ENCODE data around the gene FOXJ3. TPM values are rescaled to one million over a fixed set of nuclear protein-coding genes. Genes with fewer than 3 reads are reported as not detected.

FOXJ3 gene
- total and polyA plus RNA-seq, 3 experiments from 2014 or later = 35.7 to 48.3 (median 48.0) TPM

GRCh38 chr1:42145764-42146625, 189.0 kb downstream of the FOXJ3 start:
- no peak overlapping the region for H3K27ac Mint-ChIP-seq
- ChIA-PET CTCF (no interaction called here), POLR2A (no interaction called here)
- Histone ChIP-seq H3K4me1 (ENCODE audit: insufficient read depth, low read length) (no peaks in the 10 kb centered on the region), H3K9me3 (ENCODE audit: low read length) (no peaks in the 10 kb centered on the region), H3K4me3 (ENCODE audit: low read length) (no peak overlapping the region), H3K27ac (ENCODE audit: low read depth, low read length) (no peak overlapping the region), H3K27me3 (ENCODE audit: insufficient read depth, low read length, poor library complexity, severe bottlenecking) (peaks cover 4% of the 10 kb centered on the region), H3K36me3 (ENCODE audit: insufficient read depth, low read length) (no peaks in the 10 kb centered on the region)
- H3K4me3 Mint-ChIP-seq = no peak overlapping the region
- no peak for DNase-seq
- peaks cover 6 to 38% of the 10 kb centered on the region in 2 donors for H3K27me3 Mint-ChIP-seq
- H3K36me3 Mint-ChIP-seq = peaks cover 0 to 1% (median 0%) of the 10 kb centered on the region in 3 donors
- no peaks in the 10 kb centered on the region for H3K9me3 Mint-ChIP-seq
- peaks cover 0 to 6% (median 0%) of the 10 kb centered on the region in 3 donors for H3K4me1 Mint-ChIP-seq

GRCh38 chr1:42145389-42145716, 189.7 kb downstream of the FOXJ3 start:
- Histone ChIP-seq H3K27me3 (ENCODE audit: insufficient read depth, low read length, poor library complexity, severe bottlenecking) (peaks cover 4% of the 10 kb centered on the region), H3K9me3 (ENCODE audit: low read length) (no peaks in the 10 kb centered on the region), H3K4me1 (ENCODE audit: insufficient read depth, low read length) (no peaks in the 10 kb centered on the region), H3K4me3 (ENCODE audit: low read length) (no peak overlapping the region), H3K27ac (ENCODE audit: low read depth, low read length) (no peak overlapping the region), H3K36me3 (ENCODE audit: insufficient read depth, low read length) (no peaks in the 10 kb centered on the region)
- Mint-ChIP-seq H3K4me1 (peaks cover 0 to 6% (median 0%) of the 10 kb centered on the region in 3 donors), H3K9me3 (no peaks in the 10 kb centered on the region), H3K36me3 (peaks cover 0 to 1% (median 0%) of the 10 kb centered on the region in 3 donors), H3K4me3 (no peak overlapping the region), H3K27ac (no peak overlapping the region), H3K27me3 (peaks cover 5 to 36% of the 10 kb centered on the region in 2 donors)
- no peak for DNase-seq
- ChIA-PET POLR2A (no interaction called here), CTCF (no interaction called here)

GRCh38 chr1:42144711-42145388, 190.2 kb downstream of the FOXJ3 start:
- no peak overlapping the region for H3K27ac ChIP-seq (ENCODE audit: low read depth, low read length)
- H3K4me3 Mint-ChIP-seq = no peak overlapping the region
- H3K27ac Mint-ChIP-seq = no peak overlapping the region
- no peaks in the 10 kb centered on the region for H3K36me3 ChIP-seq (ENCODE audit: insufficient read depth, low read length)
- no peak for DNase-seq
- H3K4me1 Mint-ChIP-seq = peaks cover 0 to 6% (median 0%) of the 10 kb centered on the region in 3 donors
- ChIA-PET POLR2A (no interaction called here), CTCF (no interaction called here)
- H3K27me3 ChIP-seq (ENCODE audit: insufficient read depth, low read length, poor library complexity, severe bottlenecking) = peaks cover 4% of the 10 kb centered on the region
- no peaks in the 10 kb centered on the region for H3K4me1 ChIP-seq (ENCODE audit: insufficient read depth, low read length)
- H3K9me3 ChIP-seq (ENCODE audit: low read length) = no peaks in the 10 kb centered on the region
- H3K27me3 Mint-ChIP-seq = peaks cover 4 to 36% of the 10 kb centered on the region in 2 donors
- no peak overlapping the region for H3K4me3 ChIP-seq (ENCODE audit: low read length)
- no peaks in the 10 kb centered on the region for H3K9me3 Mint-ChIP-seq
- no peaks in the 10 kb centered on the region for H3K36me3 Mint-ChIP-seq

GRCh38 chr1:42143896-42144710, 190.9 kb downstream of the FOXJ3 start:
- Histone ChIP-seq H3K36me3 (ENCODE audit: insufficient read depth, low read length) (no peaks in the 10 kb centered on the region), H3K27me3 (ENCODE audit: insufficient read depth, low read length, poor library complexity, severe bottlenecking) (peaks cover 4% of the 10 kb centered on the region), H3K9me3 (ENCODE audit: low read length) (no peaks in the 10 kb centered on the region), H3K4me3 (ENCODE audit: low read length) (no peak overlapping the region), H3K27ac (ENCODE audit: low read depth, low read length) (no peak overlapping the region), H3K4me1 (ENCODE audit: insufficient read depth, low read length) (no peaks in the 10 kb centered on the region)
- no peaks in the 10 kb centered on the region for H3K36me3 Mint-ChIP-seq
- H3K4me3 Mint-ChIP-seq = no peak overlapping the region
- H3K27me3 Mint-ChIP-seq = peaks cover 4 to 44% of the 10 kb centered on the region in 2 donors
- CTCF ChIA-PET = no interaction called here
- no peaks in the 10 kb centered on the region for H3K9me3 Mint-ChIP-seq
- POLR2A ChIA-PET = interaction anchor here (0.5 kb wide), 1 partner anchor 156 kb away, joined by 5 read pairs; no protein-coding TSS in a partner anchor
- H3K4me1 Mint-ChIP-seq = peaks cover 0 to 6% (median 0%) of the 10 kb centered on the region in 3 donors
- no peak for DNase-seq
- H3K27ac Mint-ChIP-seq = no peak overlapping the region

GRCh38 chr1:42142894-42143675, 191.9 kb downstream of the FOXJ3 start:
- H3K9me3 Mint-ChIP-seq = no peaks in the 10 kb centered on the region
- ChIA-PET CTCF (no interaction called here), POLR2A (no interaction called here)
- Histone ChIP-seq H3K4me3 (ENCODE audit: low read length) (no peak overlapping the region), H3K9me3 (ENCODE audit: low read length) (no peaks in the 10 kb centered on the region), H3K27ac (ENCODE audit: low read depth, low read length) (no peak overlapping the region), H3K36me3 (ENCODE audit: insufficient read depth, low read length) (no peaks in the 10 kb centered on the region), H3K4me1 (ENCODE audit: insufficient read depth, low read length) (no peaks in the 10 kb centered on the region), H3K27me3 (ENCODE audit: insufficient read depth, low read length, poor library complexity, severe bottlenecking) (peaks cover 4% of the 10 kb centered on the region)
- no peaks in the 10 kb centered on the region for H3K36me3 Mint-ChIP-seq
- peak overlapping the region in 1 of 8 donors; percentile 77 for H3K27ac Mint-ChIP-seq
- H3K4me3 Mint-ChIP-seq = no peak overlapping the region
- peaks cover 0 to 6% (median 0%) of the 10 kb centered on the region in 3 donors for H3K4me1 Mint-ChIP-seq
- DNase-seq = no peak
- peaks cover 4 to 51% of the 10 kb centered on the region in 2 donors for H3K27me3 Mint-ChIP-seq

- peaks cover 4% of the 10 kb centered on the region for H3K27me3 ChIP-seq (ENCODE audit: insufficient read depth, low read length, poor library complexity, severe bottlenecking)
- Mint-ChIP-seq H3K27ac (no peak overlapping the region), H3K4me1 (peaks cover 0 to 6% (median 0%) of the 10 kb centered on the region in 3 donors), H3K36me3 (no peaks in the 10 kb centered on the region), H3K27me3 (peaks cover 4 to 51% of the 10 kb centered on the region in 2 donors), H3K9me3 (no peaks in the 10 kb centered on the region), H3K4me3 (no peak overlapping the region)
- H3K9me3 ChIP-seq (ENCODE audit: low read length) = no peaks in the 10 kb centered on the region
- H3K4me1 ChIP-seq (ENCODE audit: insufficient read depth, low read length) = no peaks in the 10 kb centered on the region
- ChIA-PET CTCF (no interaction called here), POLR2A (no interaction called here)
- DNase-seq = no peak
- H3K27ac ChIP-seq (ENCODE audit: low read depth, low read length) = no peak overlapping the region
- no peaks in the 10 kb centered on the region for H3K36me3 ChIP-seq (ENCODE audit: insufficient read depth, low read length)
- no peak overlapping the region for H3K4me3 ChIP-seq (ENCODE audit: low read length)
These were observed 193.1 kb downstream of the FOXJ3 start for GRCh38 chr1:42141978-42142377.

GRCh38 chr1:42140191-42140590, 194.8 kb downstream of the FOXJ3 start:
- Histone ChIP-seq H3K27me3 (ENCODE audit: insufficient read depth, low read length, poor library complexity, severe bottlenecking) (peaks cover 4% of the 10 kb centered on the region), H3K4me3 (ENCODE audit: low read length) (no peak overlapping the region), H3K36me3 (ENCODE audit: insufficient read depth, low read length) (no peaks in the 10 kb centered on the region), H3K9me3 (ENCODE audit: low read length) (no peaks in the 10 kb centered on the region), H3K4me1 (ENCODE audit: insufficient read depth, low read length) (no peaks in the 10 kb centered on the region), H3K27ac (ENCODE audit: low read depth, low read length) (no peak overlapping the region)
- ChIA-PET CTCF (no interaction called here), POLR2A (no interaction called here)
- DNase-seq = no peak
- Mint-ChIP-seq H3K4me3 (no peak overlapping the region), H3K27me3 (peaks cover 7 to 55% of the 10 kb centered on the region in 2 donors), H3K36me3 (no peaks in the 10 kb centered on the region), H3K4me1 (peaks cover 0 to 6% (median 0%) of the 10 kb centered on the region in 3 donors), H3K9me3 (no peaks in the 10 kb centered on the region), H3K27ac (no peak overlapping the region)

All from CD8-positive, alpha-beta memory T cell (primary cell).